NCI-H2107 treated with DMSO at 0.1 percent for 48 hours (cell line): ENCODE measurements around the gene KCNK13.
"Not testable (repeated sequence)": the region's sequence is repeated elsewhere in the genome, so short reads cannot be mapped to it uniquely, and the experiment has no call there.

Experiments
- DNase-seq: peaks from one replicate; lab custom pipeline; 2025; ENCODE audit not compliant: unreplicated experiment; lab: John Stamatoyannopoulos, UW

Gene KCNK13

GRCh38 chr14:90061685-90062126 is at the start of gene KCNK13:
KCNK13 (plus strand) TSS chr14:90061994; CDS start chr14:90062206, 212 bp downstream.
- DNase-seq, result no peak

- no peak for DNase-seq
Measured at GRCh38 chr14:90017371-90017770, 44.4 kb upstream of the KCNK13 start.

GRCh38 chr14:90019824-90020523 is 41.8 kb upstream of the KCNK13 start:
- DNase-seq, result no peak

- DNase-seq, result no peak
Measured at GRCh38 chr14:90023176-90023896, 38.5 kb upstream of the KCNK13 start.

GRCh38 chr14:90024910-90025309 is 36.9 kb upstream of the KCNK13 start:
- DNase-seq, result no peak

- DNase-seq, result not testable (repeated sequence)
Measured at GRCh38 chr14:90026608-90027007, 35.2 kb upstream of the KCNK13 start.

- DNase-seq, result no peak
Measured at GRCh38 chr14:90027842-90028241, 34.0 kb upstream of the KCNK13 start.

GRCh38 chr14:90034156-90034555 is 27.6 kb upstream of the KCNK13 start:
- no peak for DNase-seq

- no peak for DNase-seq
Measured at GRCh38 chr14:90034835-90035525, 26.8 kb upstream of the KCNK13 start.

GRCh38 chr14:90039253-90040010 is 22.4 kb upstream of the KCNK13 start:
- no peak for DNase-seq

GRCh38 chr14:90040411-90040810 is 21.4 kb upstream of the KCNK13 start:
- no peak for DNase-seq

- no peak for DNase-seq
Measured at GRCh38 chr14:90042496-90043252, 19.1 kb upstream of the KCNK13 start.

- DNase-seq, result no peak
Measured at GRCh38 chr14:90045616-90046015, 16.2 kb upstream of the KCNK13 start.

GRCh38 chr14:90049390-90049789 is 12.4 kb upstream of the KCNK13 start:
- DNase-seq, result no peak

- DNase-seq, result no peak
Measured at GRCh38 chr14:90050271-90050670, 11.5 kb upstream of the KCNK13 start.

GRCh38 chr14:90053044-90053443 is 8.8 kb upstream of the KCNK13 start:
- no peak for DNase-seq

- DNase-seq, result no peak
Measured at GRCh38 chr14:90054803-90055202, 7.0 kb upstream of the KCNK13 start.

- no peak for DNase-seq
Measured at GRCh38 chr14:90056826-90057225, 5.0 kb upstream of the KCNK13 start.

- no peak for DNase-seq
Measured at GRCh38 chr14:90058876-90059458, 2.8 kb upstream of the KCNK13 start.
